ENCODE measurements around the gene ZC3H13.

ZC3H13 gene

DNA sequence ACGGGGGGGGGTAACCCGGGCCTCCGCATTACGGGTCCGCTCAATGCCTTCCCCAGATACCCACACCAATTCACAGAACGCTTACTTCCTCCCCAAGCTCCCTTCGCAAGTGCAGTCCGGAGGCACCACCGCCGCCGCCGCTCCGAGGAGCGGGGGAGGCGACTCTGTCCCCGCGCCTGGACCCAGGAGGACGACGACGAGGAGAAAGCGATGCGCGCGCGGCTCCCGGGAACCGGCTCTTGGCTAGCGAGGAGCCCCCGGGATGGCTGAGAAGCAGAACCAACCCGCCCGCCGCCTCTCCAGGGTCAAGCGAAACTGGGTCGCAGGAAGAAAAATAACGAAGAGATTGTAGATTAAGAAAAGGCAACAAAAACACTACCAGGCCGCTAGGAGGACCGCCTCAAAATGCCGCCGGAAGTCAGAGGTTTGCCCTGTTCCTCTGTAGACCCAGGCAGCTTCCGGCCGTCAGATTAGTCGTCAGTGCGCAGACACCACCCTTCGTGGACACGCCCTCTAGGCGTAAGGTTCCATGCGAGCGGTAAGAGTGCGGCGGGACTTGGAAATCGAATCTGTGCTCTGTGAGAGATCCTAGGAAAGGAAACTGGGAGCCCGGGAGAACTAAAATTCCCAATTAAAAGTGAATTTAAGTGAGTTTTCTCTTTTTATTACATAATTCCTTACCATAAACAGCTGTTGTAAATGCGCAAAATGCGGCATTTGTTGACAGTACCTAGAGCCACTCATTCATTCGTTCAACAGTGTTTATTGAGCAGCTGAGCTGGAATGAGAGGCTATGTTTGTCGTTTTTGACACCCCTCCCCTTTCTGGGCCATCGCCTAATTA lies at the start of gene ZC3H13:
Gene ZC3H13 (minus strand): TSS at position 428 of the 843 bp plus-strand sequence. CDS start 7,239 bp downstream, outside the sequence.
- peak; percentile 94 for DNase-seq

DNA sequence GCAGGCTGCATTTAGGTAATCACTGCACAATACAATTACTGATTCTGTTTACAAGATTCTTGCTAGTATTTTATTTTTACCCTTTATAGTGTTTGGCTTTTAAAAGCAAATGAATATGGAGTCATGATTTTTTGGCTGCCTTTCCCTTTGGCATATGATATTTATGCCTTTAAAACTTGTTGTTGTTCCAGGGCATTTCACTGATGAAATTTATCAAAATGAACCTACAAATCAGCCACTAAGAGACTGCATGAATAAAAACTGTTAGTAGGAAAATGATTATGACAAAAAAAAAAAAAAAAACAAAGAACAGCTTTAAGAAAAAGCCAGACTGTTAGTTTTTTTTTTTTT lies 49.7 kb upstream of the ZC3H13 start:
- no peak for DNase-seq

DNA sequence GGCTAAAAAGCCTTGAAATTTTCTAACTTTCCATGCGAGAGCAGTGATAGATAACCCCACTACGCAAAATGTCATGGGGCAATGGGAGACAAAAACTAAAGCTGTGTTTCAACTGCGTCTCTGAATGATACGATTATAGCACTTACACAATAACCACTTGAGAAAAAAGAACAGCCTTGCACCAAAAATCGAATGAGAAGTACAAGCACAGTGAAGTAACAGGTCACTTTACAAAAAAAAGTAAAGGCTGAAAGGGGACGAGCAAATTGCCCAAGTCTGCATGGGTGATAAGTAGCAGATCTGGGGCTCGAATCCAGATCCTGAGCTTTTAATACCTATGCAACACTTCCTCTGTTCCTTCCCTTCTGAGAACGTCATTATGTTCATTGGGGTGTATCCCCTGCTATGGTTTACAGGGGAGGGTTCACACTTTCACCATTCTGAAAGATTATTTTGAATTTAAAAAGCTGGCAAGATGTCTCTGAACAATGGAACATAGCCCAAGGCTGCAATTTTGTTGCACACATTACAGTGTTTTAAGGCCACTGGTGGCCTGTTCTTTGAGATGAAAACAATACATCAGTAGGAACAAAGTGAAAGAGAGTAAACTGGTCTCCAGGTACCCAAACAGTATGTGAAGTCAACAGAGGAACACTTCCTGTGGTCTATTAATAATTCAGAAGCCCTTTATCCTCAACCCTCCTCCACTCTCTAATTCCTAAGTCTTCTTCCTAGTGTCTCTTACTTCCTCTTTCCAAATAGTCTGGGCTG lies 49.1 kb upstream of the ZC3H13 start:
- DNase-seq: no peak

- no peak for DNase-seq
Measured at GRCh38 chr13:46101002-46101401, 48.5 kb upstream of the ZC3H13 start.

DNA sequence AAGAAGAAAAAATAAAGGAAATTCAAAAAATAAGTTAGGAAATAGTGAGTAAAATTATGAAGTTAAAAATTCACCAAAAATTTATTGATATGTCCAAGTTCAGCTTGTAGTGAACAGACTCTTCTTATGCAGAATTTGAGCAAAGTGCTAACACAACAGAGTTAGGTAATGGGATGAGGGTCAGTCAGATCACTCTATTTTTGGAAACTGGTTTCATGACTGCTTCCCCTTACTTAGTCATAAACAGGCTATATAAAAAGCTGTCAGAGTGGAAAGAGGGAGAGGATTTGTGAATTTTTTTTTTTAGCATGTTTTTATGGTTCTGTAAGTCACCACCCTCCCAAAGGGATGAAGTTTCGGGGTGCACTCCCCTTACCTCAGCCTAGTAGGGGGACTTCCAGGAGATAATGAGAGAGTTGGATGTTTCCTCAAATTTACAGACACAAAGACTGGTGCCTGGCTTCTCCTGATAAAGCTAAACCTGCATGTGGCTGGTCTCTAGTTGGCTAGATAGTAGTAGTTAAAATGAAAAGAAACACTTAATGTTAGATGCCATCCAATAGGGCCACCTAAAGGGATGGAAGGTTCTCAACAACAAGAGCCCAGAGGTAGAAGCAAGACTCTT lies 47.8 kb upstream of the ZC3H13 start:
- DNase-seq: no peak

DNA sequence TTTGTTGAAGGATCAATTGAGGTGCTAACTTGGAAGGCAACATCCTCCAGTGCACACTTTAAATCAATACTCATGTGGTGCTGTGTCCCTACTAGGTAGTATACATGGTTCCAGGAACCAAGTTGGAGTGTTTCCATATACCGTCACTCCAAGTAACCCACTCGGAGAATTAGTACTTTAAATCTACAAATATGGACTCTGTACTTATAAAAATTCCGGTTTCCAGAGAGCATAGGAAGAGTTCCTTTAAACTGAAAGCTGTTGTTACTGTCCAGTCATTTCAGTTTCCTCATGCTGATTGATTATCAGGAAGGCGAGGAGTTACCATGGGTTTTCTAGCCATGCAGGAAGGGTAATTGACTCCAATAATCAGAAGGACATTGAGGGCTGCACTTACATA lies 45.1 kb upstream of the ZC3H13 start:
- DNase-seq: no peak

- DNase-seq: no peak
Measured at GRCh38 chr13:46097015-46097414, 44.5 kb upstream of the ZC3H13 start.

GRCh38 chr13:46094478-46094877 lies 41.9 kb upstream of the ZC3H13 start:
- DNase-seq: no peak

DNA sequence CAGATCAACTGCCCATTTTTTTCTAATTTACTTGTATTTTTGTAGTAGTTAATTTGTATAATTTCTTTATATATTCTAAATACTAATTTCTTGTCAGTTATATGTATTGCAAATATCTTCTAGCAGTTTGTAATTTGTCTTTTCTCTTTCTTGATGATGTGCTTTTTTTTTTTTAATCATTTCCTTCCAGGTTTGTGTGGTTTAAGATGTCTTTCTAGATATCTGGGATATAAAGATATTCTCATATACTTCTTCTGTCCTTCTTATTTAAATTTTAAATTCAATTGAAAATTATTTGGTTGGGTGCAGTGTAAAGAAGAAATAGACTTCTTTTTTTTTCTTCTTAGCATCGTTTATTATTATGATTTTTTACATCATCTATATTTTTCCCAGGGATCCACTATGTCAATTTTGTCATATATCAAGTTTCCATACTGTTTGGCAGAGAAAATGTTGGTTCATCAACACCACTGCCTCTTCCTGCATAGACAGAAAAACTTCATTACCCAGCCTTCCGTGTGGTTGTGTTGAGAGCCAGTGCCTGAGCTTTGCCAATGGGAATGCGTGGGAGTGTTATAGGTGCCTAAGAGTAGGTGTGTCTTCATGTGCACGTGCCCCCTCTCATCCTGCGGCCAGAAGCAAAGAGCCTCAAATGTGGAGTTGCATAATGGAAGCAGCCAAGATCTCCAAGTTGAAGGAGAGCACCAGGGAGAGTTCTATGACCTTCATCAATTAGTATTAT lies 36.4 kb upstream of the ZC3H13 start:
- no peak for DNase-seq

DNA sequence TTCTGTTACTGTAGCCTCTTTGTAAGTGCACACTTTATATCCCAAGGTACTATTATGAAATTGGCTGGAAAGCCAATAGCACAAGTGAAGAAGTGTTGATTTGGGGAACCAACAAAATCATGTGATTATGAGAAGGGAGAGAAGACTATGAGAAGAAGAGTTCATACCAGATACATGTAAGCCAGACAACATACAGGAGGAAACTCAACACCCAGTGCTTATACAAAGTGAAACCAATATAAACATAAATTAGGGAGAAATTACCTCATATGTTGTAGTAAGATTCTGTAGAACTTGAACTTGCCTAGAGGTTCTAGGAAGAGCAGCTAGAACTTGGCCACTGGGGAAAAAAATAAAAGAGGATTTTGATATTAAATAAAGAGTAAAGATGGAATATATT lies 34.9 kb upstream of the ZC3H13 start:
- no peak for DNase-seq

GRCh38 chr13:46086985-46087384 lies 34.4 kb upstream of the ZC3H13 start:
- DNase-seq: no peak

- DNase-seq: no peak
Measured at GRCh38 chr13:46086421-46086922, 33.9 kb upstream of the ZC3H13 start.

GRCh38 chr13:46085737-46086136 lies 33.2 kb upstream of the ZC3H13 start:
- DNase-seq: no peak

DNA sequence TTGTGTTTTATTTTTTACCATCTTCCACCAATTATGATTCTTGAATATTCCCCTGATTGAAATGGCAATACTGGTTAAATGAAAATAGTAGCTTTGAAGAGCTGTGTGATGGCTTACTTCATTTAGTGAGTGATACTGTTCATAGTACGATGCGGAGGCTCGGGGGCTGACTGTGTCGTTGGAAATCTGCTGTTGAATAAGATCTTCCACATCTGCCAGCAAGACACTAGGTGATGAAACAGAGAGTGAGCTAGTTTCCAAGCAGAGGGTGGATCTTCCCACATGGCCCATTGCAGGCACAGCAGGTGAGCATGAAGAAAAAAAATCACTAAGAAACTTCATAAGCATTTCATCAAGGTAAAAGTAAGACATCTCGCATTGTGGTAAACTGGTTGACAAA lies 29.8 kb upstream of the ZC3H13 start:
- no peak for DNase-seq

DNA sequence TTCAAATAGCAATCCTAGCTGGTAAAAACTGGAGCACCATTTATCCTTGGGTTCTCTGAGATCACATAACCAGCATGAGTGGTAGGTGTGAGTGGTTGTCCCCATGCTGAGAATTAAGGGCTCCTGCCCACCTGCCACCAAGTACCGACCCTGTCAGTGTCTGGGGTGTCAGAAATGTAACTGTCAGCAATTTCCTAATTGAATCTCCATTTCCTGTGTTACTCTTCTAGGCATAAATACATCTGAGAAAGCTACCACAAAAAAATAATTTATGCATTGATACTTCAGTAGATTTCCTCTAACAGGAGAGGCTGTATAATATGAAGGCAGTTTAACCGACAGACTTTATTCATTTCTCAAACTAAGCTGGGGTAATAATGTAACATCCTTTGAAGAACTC lies 27.2 kb upstream of the ZC3H13 start:
- no peak for DNase-seq

DNA sequence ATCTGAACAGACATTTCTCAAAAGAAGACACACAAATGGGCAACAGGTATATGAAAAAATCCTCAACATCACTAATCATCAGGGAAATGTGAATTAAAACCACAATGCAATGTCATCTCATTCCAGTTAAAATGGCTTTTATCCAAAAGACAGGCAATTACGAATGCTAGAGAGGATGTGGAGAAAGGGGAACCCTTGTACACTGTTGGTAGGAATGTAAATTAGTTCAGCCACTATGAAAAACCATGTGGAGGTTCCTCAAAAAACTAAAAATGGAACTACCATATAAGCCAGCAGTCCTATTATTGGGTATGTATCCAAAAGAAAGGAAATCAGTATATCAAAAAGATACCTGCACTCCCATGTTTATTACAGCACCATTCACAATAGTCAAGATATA lies 24.7 kb upstream of the ZC3H13 start:
- no peak for DNase-seq

DNA sequence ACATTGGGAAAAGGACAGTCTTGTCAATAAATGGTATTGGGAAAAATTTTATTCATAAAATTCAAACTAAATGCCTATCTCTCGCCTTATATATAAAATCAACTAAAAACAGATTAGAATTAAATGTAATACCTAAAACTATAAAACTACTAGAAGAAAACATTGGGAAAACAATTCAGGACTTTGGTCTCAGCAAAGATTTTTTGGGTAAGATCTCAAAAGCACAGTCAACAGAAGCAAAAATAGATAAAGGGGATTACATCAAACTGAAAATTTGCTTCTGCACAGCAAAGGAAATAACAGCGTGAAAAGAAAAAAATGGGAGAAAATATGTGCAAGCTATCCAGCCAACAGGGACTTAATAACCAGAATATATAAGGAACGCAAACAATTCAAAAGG lies 24.3 kb upstream of the ZC3H13 start:
- no peak for DNase-seq

- no peak for DNase-seq
Measured at GRCh38 chr13:46075811-46076210, 23.3 kb upstream of the ZC3H13 start.

DNA sequence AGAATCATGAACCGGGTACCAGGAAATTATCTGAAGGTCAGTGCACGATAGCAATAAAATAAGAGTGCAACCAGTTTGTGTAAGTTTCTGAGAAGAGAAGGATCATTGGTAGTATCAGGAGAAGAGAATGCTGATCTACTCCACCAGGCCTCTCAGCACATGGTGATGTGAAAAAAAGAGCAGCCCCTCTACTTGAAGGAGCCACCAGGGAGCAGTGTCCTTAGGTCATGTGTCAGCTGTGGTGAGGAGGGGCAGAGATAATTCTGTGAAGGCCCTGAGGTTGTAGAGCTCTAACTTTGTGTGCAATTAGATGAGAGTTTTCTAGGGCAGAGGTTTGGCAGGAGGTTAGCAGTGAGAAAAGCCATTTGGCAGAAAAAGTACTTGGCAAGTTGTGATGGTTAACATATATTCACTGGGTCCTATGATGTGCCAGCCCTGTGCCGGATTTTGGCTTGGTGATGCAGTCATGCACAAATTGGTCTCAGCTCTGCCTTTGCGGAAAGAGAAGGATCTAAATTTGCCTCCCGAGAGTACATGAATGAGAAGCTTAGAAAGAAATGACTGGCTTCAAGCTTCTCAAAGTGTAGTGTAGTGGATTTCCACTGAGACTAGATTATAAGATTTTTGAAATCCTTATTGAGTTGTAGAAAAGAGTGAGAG lies 19.2 kb upstream of the ZC3H13 start:
- no peak for DNase-seq

DNA sequence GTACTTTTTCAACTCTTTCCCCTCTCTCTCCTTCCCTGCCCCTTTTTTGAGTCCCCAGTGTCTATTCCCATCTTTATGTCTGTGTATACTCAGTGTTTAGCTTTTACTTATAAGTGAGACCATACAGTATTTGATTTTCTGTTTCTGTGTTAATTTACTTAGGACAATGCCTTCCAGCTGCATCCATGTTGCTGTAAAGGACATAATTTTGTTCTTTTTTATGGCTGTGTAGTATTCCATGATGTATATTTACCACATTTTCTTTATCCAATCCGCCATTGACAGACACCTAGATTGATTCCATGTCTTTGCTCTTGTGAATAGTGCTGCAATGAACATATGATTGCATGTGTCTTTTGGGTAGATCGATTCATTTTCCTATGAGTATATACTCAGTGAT lies 10.7 kb upstream of the ZC3H13 start:
- no peak for DNase-seq

GRCh38 chr13:46062185-46062584 lies 9.6 kb upstream of the ZC3H13 start:
- no peak for DNase-seq

- no peak for DNase-seq
Measured at GRCh38 chr13:46059405-46059804, 6.9 kb upstream of the ZC3H13 start.

All from retina (tissue), 1 donor.